ENCODE measurements around the gene CSTB.

DNA sequence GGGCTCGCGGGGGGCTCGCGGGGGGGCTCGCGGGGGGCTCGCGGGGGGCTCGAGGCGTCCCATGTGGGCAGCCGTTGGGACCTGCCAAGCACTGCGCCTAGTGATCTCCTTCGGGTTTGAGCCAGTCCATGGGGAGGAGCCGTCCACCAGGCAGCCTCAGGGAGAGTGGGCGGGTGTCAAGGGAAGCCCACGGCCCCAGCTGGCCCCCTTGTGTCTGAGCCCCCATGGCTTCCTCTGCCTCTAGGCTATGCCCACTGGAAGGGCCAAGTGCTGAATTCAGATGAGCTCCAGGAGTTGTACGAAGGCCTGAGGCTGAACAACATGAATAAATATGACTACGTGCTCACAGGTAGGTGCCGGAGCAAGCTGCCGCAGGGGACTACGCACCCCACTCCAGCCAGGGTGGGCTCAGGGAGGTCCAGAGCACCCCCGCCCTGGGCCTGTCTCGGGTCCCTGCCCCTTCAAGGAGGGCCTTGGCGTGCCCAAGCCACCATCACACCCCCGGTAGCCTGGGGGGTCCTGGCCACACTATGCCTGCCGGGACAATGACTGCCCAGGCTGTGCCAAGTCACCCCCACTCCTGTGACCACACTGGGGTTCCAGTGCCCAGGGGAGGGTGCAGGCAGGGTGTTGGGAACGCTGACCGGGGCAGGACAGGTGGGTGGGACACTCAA lies 34.5 kb downstream of the CSTB start:
- no peak for TF ChIP-seq CTCF (IDR thresholded peaks at IDR 0.05)
- no peak for TF ChIP-seq EZH2phosphoT487 (IDR thresholded peaks at IDR 0.05)
- no peak for TF ChIP-seq EZH2 (IDR thresholded peaks at IDR 0.05)
